ENCODE results near the gene CAV3. TPM values are rescaled to one million over a fixed set of nuclear protein-coding genes. Genes with fewer than 3 reads are reported as not detected.

The CAV3 gene
- total and polyA plus RNA-seq, 2 experiments from 2014 or later, result not detected

- Mint-ChIP-seq H3K4me3 (no peak overlapping the region), H3K4me1 (peaks cover 21% of the 10 kb centered on the region), H3K27me3 (ENCODE audit: insufficient read depth, low read depth, poor library complexity) (peaks cover 5% of the 10 kb centered on the region), H3K9me3 (peaks cover 6% of the 10 kb centered on the region; the same call in 1 of the 3 replicates), H3K27ac (no peak overlapping the region), H3K36me3 (ENCODE audit: low read depth) (no peaks in the 10 kb centered on the region; the same call in 2 of the 3 replicates)
- Histone ChIP-seq H4K20me1 (replicated peaks; ENCODE audit: insufficient read depth) (no peaks in the 10 kb centered on the region), H3K79me2 (replicated peaks; ENCODE audit: insufficient read depth) (no peaks in the 10 kb centered on the region), H3K4me3 (no peak overlapping the region), H3K27ac (ENCODE audit: low read depth) (no peak overlapping the region), H3K4me1 (ENCODE audit: insufficient read depth) (peaks cover 8% of the 10 kb centered on the region), H2AFZ (no peak overlapping the region), H3F3A (replicated peaks; ENCODE audit: low read depth) (no peaks in the 10 kb centered on the region), H3K27me3 (ENCODE audit: insufficient read depth) (no peaks in the 10 kb centered on the region), H3K9me2 (ENCODE audit: insufficient read depth) (no peaks in the 10 kb centered on the region; the same call in 1 of the 2 replicates), H3K36me3 (ENCODE audit: insufficient read depth) (no peaks in the 10 kb centered on the region), H3K4me2 (no peak overlapping the region)
- DNase-seq (ENCODE audit: low spot score) (no peak), ATAC-seq (no peak)
- TF ChIP-seq ZNF462 (CRISPR knock-in tag; IDR thresholded peaks at IDR 0.05) (no peak), CREB1 (CRISPR knock-in tag; IDR thresholded peaks at IDR 0.05; ENCODE audit: low read depth) (no peak), STAT1 (IDR thresholded peaks at IDR 0.05; ENCODE audit: unreplicated experiment) (no peak)
Observed at GRCh38 chr3:8729479-8729878, 4.1 kb upstream of the CAV3 start.

GRCh38 chr3:8730656-8731055 is 2.9 kb upstream of the CAV3 start:
- H3K27ac ChIP-seq (ENCODE audit: low read depth), result no peak overlapping the region
- no peaks in the 10 kb centered on the region for H3K27me3 ChIP-seq (ENCODE audit: insufficient read depth)
- no peaks in the 10 kb centered on the region for H3K36me3 ChIP-seq (ENCODE audit: insufficient read depth)
- H3K27me3 Mint-ChIP-seq (ENCODE audit: insufficient read depth, low read depth, poor library complexity), result peaks cover 6% of the 10 kb centered on the region
- ATAC-seq (no peak), DNase-seq (ENCODE audit: low spot score) (no peak)
- no peak overlapping the region for H3K27ac Mint-ChIP-seq
- H3K9me3 Mint-ChIP-seq, result peaks cover 6% of the 10 kb centered on the region; the same call in 1 of the 3 replicates
- peaks cover 8% of the 10 kb centered on the region for H3K4me1 ChIP-seq (ENCODE audit: insufficient read depth)
- H3K4me2 ChIP-seq, result no peak overlapping the region
- H3K36me3 Mint-ChIP-seq (ENCODE audit: low read depth), result no peaks in the 10 kb centered on the region; the same call in 2 of the 3 replicates
- H3K9me2 ChIP-seq (ENCODE audit: insufficient read depth), result no peaks in the 10 kb centered on the region; the same call in 1 of the 2 replicates
- peaks cover 16% of the 10 kb centered on the region for H3K4me1 Mint-ChIP-seq
- no peak overlapping the region for H3K4me3 ChIP-seq
- H2AFZ ChIP-seq, result no peak overlapping the region
- H3K4me3 Mint-ChIP-seq, result no peak overlapping the region
- TF ChIP-seq ZNF331 (CRISPR knock-in tag; IDR thresholded peaks at IDR 0.05; ENCODE audit: low read depth) (no peak), REST (IDR thresholded peaks at IDR 0.05; ENCODE audit: unreplicated experiment) (no peak), EZH2phosphoT487 (IDR thresholded peaks at IDR 0.05; ENCODE audit: unreplicated experiment) (no peak), ZNF114 (CRISPR knock-in tag; IDR thresholded peaks at IDR 0.05) (no peak), ETS1 (IDR thresholded peaks at IDR 0.05) (no peak), STAT1 (IDR thresholded peaks at IDR 0.05; ENCODE audit: unreplicated experiment) (no peak), POLR2AphosphoS5 (IDR thresholded peaks at IDR 0.05; ENCODE audit: low read depth) (no peak), JUNB (IDR thresholded peaks at IDR 0.05; ENCODE audit: unreplicated experiment) (no peak)
- no peaks in the 10 kb centered on the region for H4K20me1 ChIP-seq (replicated peaks; ENCODE audit: insufficient read depth)
- no peaks in the 10 kb centered on the region for H3K79me2 ChIP-seq (replicated peaks; ENCODE audit: insufficient read depth)
- H3F3A ChIP-seq (replicated peaks; ENCODE audit: low read depth), result no peaks in the 10 kb centered on the region

Data from GM23338 (cell line).